Measurements from ENCODE around the gene SUSD4.
"Not testable (repeated sequence)": the region's sequence is repeated elsewhere in the genome, so short reads cannot be mapped to it uniquely, and the experiment has no call there.

The SUSD4 gene

DNA sequence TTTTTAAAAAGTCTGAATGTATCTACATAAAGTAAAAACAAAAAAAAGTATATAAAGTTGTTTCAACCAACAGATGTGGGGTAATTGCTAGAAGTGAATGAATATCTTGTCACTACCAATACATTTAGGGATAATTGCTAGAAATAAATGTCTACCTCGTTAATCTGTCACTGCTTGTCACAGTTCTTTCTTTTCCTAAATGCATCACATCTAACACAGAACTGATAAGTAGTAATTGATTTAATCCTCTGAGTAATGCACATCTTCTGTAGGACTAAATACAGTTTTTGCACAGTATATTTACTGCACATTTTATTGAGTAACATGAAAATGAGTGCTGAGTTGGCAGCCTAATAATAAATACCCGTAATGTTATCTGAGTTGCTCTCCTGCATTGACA is 72.2 kb downstream of the SUSD4 start:
- DNase-seq, result no peak

DNA sequence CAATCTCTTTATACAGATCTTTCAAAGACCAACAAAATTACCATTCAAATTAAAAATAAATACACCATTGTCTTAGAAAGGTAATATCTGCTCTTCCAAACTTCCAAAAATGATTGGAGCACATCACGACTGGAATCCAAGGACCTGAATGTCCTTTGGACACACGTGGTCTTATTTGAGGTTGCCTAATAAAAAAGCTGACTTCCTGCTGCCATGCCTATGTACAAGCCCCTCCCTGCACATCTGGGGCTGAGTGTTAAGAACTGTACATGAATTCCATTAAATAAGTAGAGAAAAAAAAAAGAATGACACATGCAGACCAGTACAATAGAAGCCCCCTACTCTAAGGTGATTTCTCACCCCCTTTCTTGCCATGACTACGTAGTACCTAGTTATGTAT is 73.6 kb downstream of the SUSD4 start:
- DNase-seq, result no peak

DNA sequence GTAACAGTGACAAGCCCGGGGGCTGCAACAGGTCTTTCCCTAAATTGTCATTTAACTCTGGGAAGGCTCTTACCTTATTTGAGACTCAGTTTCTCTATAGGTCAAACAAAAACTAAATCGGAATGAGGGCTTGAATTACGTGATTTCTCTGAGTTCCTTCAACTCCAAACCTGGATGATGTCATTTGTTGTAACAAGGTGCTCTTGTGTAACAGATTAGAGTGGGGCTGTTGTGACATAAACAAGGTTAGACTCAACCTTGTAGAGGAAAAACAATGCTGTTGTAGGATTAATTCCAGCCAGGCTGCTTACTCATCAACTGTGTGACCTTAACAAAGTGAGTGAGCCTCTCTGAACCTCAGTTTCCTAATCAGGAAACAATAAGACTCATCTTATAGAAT is 74.4 kb downstream of the SUSD4 start:
- DNase-seq, result no peak

DNA sequence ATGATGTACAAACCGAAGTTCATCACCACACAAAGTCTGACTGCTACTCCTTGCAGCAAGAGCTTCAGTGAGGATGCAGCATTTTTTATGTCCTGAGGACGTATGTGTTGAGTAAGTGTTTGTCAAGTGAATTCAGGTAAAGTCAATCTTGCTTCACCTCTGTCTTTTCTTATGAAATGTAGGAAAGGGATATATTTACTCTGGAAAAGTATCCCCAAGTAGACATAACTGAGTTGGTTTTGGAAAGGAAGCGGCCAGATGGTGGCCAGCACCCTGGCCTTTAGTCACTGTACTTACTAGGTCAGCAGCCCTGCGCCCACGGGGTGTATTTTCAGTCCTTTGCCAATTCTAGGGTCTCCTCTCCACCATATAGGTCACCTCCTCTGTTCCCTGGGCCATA is 75.2 kb downstream of the SUSD4 start:
- DNase-seq, result no peak

DNA sequence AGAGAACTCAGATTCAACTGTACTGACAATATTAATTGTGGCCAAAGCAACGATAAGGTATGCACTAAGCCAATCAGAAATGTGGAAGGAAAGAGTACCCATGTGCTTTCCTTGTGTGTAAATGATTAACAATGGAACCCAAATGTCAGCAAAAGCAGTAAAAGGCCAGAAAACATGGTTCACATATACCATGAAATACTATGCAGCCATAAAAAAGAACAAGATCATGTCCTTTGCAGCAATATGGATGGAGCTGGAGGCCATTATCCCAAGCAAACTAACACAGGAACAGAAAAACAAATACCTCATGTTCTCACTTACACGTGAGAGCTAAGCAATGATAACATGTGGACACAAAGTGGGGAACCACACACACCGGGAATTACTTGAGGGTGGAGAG is 78.5 kb downstream of the SUSD4 start:
- no peak for DNase-seq

DNA sequence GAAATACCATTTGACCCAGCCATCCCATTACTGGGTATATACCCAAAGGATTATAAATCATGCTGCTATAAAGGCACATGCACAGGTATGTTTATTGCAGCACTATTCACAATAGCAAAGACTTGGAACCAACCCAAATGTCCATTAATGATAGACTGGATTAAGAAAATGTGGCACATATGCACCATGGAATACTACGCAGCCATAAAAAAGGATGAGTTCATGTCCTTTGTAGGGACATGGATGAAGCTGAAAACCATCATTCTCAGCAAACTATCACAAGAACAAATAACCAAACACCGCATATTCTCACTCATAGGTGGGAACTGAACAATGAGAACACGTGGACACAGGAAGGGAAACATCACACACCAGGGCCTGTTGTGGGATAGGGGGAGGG is 80.3 kb downstream of the SUSD4 start:
- not testable (repeated sequence) for DNase-seq

DNA sequence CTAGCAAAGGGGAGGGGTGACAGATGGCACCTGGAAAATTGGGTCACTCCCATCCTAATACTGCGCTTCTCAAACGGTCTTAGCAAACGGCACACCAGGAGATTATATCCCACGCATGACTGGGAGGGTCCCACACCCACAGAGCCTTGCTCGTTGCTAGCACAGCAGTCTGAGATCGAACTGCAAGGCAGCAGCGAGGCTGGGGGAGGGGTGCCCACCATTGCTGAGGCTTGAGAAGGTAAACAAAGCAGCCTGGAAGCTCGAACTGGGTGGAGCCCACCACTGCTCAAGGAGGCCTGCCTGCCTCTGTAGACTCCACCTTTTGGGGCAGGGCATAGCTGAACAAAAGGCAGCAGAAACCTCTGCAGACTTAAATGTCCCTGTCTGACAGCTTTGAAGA is 85.7 kb downstream of the SUSD4 start:
- not testable (repeated sequence) for DNase-seq

DNA sequence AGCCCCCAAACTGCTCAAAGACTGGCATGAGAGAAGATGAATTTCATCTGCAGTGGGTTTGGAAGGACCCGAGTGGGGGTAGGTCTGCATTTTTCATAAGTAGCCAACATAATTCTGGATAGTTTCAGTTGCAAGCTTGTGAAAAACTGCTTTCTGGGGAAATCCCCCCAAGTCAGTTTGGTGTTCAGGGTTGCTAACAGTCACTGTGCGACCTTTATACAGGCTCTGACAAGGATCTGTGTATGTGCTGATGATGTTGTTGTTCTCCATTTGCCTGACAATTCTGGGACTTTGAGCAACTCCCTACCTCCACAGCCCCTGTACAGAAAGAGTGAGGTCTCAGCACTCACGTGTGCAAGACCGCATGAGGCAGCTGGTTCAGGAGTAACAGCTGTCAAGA is 87.9 kb downstream of the SUSD4 start:
- DNase-seq, result no peak

DNA sequence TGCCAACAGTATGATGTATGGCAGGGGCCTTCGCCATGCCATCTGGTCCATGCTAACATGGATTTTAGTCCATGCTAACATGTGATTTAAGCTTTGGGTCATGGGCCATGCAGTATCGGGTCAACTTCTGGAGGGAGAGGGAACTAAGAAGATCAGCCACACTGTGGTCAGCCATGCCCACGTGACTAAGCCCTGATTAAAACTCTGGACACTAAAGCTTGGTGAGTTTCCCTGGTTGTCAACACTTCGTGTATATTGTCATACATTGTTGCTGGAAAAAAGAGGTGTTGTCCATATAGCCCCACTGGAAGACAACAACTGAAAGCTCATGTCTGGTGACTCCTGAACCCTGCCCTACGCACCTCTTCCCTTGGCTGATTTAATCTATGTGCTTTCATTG is 90.5 kb downstream of the SUSD4 start:
- DNase-seq, result no peak

DNA sequence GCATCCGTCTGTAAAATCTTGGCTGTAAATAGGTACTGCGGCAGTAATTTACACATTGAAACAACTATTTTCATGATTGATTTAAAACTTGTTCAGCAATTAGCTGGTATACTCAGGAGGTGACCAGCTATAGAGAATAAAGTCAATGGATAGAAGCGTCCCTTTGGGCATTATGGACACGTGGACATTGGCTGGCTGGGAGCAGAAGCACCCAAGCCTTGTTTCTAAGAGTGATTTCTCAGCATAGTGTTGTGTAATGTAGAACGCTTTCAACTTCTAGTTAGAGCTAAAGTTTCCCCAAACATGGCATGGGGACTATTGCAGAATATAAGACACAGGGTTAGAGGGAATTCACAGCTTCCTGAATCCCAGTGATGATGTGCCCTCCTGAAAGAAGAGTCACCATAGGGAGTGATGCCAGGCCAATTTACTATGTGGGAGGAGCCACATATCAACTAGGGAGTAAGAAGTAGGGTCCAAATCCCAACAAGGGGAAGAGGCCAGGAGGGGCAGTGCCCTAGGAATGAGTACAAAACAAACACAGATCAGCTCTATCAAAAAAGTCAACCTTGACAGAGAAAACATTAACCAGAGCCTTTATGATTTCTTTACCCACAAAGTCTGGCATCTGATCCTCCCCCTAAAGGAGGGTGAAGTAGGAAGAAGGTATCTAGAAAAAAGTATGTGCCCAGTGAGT is 92.7 kb downstream of the SUSD4 start:
- no peak for DNase-seq

DNA sequence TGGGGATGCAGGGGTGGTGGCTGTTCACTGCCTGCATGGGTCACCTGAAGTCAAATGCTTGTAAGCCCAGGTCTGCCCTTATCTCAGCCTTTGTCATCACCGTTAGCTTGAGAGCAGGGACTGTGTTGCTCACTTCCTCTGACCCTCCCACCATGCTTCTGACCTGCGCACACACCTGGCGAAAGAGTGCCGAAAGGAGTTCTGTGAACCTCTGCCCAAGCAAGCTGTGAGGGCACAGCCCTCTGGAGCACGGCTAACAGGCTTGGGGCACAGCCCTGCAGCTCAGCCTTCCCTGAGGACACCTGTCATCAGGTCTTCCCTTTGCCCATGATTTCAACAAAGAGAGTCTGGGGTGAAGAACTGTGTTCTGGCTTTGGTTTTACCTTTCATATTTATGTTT is 93.8 kb downstream of the SUSD4 start:
- DNase-seq, result no peak

DNA sequence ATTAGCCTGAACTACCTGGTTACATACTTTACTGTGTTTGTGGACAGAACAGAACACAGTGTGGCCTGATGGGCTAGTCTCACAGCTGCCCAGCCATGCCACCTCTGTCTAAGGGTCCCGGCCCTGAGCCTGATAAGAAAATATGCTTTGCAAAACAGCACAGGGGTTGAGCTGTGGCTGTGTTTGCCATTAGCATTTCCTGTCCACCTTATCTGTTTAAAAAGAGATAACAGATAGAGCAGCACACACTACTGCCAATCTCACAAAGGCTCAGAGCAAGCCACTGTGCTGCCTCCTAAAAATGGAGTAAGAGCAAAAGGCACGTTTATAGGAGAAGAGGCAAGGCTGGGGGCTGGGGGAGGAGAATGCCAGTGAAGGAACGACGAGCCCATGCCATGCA is 95.0 kb downstream of the SUSD4 start:
- DNase-seq, result no peak

DNA sequence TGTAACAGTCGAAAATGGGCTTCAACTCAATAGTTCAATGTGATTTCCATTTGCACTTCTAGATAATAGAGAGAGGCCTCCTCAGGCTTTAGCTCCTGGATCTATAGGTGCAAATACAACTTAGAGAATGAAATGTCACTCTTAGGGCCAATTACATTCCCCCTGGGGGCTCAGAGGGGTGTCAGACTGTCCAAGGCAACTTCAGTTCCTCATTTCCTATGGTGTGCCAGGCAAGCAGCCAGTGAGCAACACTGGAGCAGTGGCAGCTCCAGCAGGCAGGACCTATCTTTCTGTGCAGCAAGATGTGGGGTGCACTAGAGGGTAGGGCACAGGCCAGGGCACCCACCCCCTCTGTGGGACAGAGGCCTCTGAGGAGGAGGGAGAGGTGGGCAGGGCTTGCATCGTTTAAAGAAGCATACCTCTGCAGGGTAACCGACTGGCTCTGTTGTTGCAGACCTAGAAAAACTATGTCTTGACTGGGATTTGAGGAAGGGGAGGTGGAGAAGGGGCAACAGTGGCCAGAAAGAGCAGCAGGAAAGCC is 97.3 kb downstream of the SUSD4 start:
- no peak for DNase-seq

DNA sequence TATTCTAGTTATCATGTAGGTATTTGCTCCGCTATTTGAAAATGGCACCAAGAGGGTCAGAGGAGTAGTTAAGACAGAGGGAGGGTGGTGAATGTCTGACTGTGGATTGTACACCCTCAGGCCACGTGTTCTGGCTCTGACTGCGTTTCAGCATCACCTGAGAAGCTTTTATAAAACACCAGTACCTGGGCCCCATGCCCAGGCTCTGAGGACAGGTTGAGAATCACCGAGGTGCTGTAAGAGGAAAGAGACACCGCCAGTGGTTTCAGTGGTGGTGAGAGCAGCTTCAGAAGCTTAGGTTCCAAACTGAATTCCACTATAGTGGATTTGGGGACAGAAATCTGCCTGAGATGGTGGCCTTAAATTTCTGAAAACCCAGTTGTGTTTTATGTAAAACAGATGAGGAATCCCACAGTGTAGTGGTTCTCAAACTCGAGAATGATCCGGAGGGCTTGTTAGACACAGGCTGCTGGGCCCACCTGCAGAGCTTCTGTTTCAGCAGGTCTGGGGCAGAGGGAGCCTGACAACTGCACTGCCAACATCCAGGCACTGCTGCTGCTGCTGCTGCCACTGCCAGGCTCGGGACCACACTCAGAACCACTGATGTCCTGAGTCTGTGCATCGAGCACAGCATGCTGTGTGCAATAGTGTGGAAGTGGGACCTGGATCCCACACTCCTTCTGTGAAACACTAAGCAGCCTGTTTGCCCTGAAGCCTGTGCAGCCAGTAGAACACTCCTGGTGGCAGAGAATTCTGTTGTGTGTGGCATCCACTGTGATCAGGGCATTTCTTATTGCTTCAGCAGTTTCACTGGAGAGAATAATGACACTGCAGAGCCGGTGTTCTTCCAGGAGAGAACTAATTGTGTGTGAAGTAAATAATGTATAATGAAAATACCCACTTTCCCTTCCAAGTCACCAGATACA is 98.7 kb downstream of the SUSD4 start:
- DNase-seq, result no peak

DNA sequence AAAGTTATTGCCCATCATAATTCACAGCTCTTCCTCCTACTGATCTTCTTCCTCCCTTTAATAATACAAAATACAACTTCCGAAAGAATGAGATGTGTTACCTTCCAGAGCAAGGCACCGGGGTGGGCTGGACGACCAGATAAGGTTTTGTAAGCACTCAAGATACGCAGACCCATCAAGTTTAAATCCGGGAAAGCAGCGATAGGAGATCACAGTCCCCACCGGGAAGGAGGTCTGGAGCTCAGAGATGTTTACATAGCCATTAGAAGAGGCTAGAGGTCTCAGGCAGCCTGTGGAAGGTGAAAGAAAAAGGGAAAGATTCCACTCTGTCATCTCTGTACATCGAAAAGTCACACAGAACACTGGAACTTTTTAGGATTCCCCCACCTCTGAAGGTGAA is 99.4 kb downstream of the SUSD4 start:
- no peak for DNase-seq

DNA sequence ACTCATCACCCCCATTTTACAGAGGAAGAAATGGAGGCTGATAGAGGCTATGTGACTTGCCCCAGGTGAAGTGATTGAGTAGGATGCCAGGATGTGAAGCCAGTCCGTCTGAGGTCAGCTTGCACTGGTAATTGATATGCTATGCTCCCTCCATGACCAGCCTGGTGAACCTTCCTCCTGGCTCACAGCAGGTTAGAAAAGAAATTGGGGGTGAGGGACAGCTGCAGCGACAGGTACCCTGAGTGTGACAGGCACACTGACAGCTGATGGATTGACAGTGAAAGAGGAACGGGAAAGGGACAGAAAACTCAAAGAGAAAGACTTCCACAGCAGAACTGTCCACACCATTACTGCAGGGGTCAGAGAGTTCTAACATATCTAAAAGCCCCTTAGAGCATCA is 102.1 kb downstream of the SUSD4 start:
- DNase-seq, result no peak

DNA sequence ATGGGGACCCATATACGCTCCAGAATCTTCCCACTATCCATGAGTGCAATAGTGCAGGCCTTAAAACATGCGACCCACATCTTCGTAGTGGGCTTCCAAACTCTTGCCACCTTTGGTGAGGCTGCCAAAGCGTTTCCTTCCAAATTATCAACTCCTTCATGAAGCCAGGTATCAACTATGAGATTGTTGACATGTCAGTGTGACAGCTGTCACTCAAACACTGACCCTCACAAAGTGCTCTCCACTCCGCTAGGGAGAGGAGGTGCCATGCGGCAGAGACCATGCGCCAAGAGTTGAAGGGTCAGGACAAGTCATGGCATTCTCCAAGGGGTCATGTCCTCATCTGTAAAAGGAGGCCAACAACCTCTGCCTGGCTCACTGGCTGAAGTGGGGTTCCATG is 103.3 kb downstream of the SUSD4 start:
- DNase-seq, result no peak

DNA sequence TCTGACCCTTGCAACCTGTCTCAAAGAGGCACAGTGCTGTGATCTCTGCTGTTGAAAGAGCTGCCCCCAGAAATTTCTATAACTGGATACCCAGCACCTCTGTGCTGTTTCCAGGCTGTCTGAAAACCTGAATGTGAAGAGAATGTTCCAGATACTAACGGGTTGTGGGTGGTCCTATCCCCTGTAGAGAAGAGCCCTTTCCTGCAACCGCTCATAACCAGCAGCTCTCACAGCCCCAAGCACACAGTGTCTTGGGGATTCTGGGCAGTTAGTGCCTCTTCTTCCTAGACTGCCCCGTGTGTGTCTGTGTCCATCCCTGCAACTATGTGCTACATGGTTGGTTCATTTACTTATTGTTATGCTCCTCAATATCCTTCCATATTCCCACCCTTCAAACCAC is 104.5 kb downstream of the SUSD4 start:
- no peak for DNase-seq

DNA sequence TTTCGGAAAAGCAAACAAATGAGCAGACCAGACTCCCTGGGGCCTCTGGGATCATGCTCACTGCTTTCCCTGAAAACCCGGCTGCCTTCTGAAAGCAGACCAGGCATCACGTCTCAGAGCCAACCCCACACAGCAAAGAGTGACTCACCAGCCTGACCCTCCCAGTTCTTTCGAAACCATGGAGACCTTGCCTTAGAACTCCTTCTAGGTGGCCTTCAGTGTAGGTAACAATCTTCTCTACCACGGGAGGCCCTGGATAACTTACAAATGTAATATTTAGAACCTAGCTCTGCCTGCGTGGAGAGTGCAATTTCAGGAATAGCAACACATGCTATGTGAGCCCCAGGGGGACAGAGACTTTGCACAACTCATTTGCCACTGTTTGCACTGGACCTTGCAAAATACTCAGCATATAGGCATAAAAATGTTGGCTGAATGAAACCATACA is 105.2 kb downstream of the SUSD4 start:
- DNase-seq, result no peak

DNA sequence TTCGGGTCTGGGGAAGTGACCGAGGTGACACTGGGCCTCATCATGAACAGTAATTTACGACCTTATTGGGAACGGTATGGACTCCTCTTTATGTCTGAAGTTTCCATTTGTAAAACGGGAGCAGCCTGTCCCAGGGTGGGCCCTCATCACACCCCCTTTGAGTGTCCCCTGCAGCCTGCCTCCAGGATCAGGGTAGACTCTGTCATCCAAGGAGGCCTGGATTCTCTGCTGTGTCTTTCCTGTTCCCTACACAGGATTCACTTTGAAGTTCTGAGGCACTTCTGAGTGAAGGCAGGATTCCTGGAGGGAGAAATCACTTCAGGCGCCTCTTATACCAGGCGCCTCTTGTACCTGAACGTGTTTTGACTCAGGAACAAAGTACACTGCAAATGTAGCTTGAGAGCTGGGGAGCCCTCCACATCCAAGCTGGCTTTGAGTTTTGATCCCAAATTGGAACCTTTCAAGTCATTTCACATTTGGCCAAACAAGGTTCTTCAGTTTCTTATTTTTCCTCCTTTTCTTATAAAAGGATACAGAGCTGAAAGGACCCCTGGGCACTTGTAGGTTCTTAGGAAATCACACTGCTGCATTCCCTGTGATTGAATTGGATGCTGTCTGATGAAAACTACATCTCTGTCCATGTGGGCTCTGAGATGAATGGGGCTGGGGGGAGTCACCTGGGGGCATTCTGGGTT is 106.0 kb downstream of the SUSD4 start:
- DNase-seq, result no peak

DNA sequence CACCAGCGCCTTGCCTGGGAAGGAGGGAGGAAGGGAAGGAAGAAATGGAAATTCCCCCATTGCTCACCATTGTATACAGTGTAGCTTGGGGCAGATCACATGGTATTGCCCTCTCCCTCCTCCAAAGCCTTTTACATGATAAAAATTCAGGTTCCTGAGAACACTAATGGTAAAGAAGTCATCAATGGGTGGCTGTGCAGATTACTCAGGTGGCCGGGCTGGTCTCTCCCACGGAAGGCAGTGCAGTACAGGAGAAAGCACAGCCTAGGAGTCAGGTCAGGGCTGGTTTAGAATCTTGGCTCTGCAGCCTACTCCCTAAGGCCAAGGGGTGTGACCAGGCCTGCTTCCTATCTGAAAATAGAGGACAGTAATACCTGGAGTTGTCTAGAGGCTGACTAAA is 107.9 kb downstream of the SUSD4 start:
- DNase-seq, result no peak

DNA sequence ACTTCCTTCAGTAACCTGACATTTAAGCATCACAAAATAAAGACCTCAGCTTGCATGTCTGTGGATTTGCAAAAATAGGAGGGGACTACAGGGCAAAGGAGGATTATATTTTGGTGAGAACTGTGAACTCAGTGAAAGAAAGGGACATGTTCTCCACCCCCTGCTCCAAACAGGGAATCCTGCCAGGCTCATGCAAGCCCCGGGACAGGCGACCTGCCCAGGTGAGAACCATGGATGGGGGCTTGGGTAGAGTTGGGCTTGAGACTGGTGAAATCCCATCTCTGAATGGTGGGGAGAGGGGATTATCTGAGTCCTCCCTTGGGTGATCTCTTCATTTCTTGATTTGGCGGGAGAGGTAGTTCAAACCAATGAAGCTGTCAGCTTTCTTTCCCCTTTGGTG is 110.1 kb downstream of the SUSD4 start:
- DNase-seq, result no peak

Data from amygdala (tissue), 56 donors.